Immature natural killer cell (primary cell): ENCODE measurements around the gene ATP9B. TPM values are rescaled to one million over a fixed set of nuclear protein-coding genes. Genes with fewer than 3 reads are reported as not detected.
A peak's percentile ranks its signal among the peaks of the same experiment; 100 is the strongest.

Experiments
- DNase-seq, 3 donors: peaks; one replicate each; pipeline ENCODE4 v3.0.0; 2022; ENCODE audit warnings: mixed read lengths in 1 of 3
- H3K27ac Mint-ChIP-seq, 6 donors: one replicate each; pipeline ENCODE4 v1.8.0; 2020; ENCODE audit warnings: mixed read lengths in 6 of 6, mild to moderate bottlenecking in 5 of 6, inconsistent platforms in 4 of 6, moderate library complexity in 3 of 6
- H3K27me3 Mint-ChIP-seq, 3 donors: one replicate each; pipeline ENCODE4 v1.8.0; 2020 to 2021; ENCODE audit warnings: low read depth in 3 of 3, mild to moderate bottlenecking in 3 of 3, mixed read lengths in 3 of 3, moderate library complexity in 3 of 3, inconsistent platforms in 1 of 3
- H3K36me3 Mint-ChIP-seq, 3 donors: one replicate each; pipeline ENCODE4 v1.8.0; 2020; ENCODE audit warnings: mixed read lengths in 3 of 3, inconsistent platforms in 2 of 3, mild to moderate bottlenecking in 2 of 3
- H3K4me1 Mint-ChIP-seq, 2 donors: one replicate each; pipeline ENCODE4 v1.8.0; 2020; ENCODE audit warnings: inconsistent platforms in 2 of 2, mild to moderate bottlenecking in 2 of 2, mixed read lengths in 2 of 2, moderate library complexity in 1 of 2
- H3K4me3 Mint-ChIP-seq, 5 donors: one replicate each; pipeline ENCODE4 v1.8.0; 2020; ENCODE audit warnings: mild to moderate bottlenecking in 5 of 5, mixed read lengths in 5 of 5, inconsistent platforms in 3 of 5, moderate library complexity in 3 of 5
- H3K9me3 Mint-ChIP-seq, 6 donors: one replicate each; pipeline ENCODE4 v1.8.0; 2020; ENCODE audit warnings: mild to moderate bottlenecking in 6 of 6, mixed read lengths in 6 of 6, inconsistent platforms in 4 of 6, moderate library complexity in 3 of 6
- polyA plus RNA-seq, 3 donors: library from polyadenylated mRNA; unstranded; fragments of 300-500 nt; fragmentation: Illumina TruSeq; gene quantifications; one replicate each; pipeline ENCODE4 v1.2.3, GENCODE V29; 2021

Gene ATP9B
- polyA plus RNA-seq, 3 donors from 2014 or later = 11.4 to 16.9 (median 11.5) TPM

- Mint-ChIP-seq H3K36me3 (peaks cover 24 to 50% (median 37%) of the 10 kb centered on the region in 3 donors), H3K27ac (no peak overlapping the region), H3K9me3 (no peaks in the 10 kb centered on the region), H3K4me3 (no peak overlapping the region), H3K27me3 (peaks cover 0 to 3% (median 0%) of the 10 kb centered on the region in 3 donors), H3K4me1 (no peaks in the 10 kb centered on the region)
- DNase-seq = no peak
Observed at GRCh38 chr18:79345366-79345765, 276.2 kb downstream of the ATP9B start.

- Mint-ChIP-seq H3K4me3 (no peak overlapping the region), H3K36me3 (peaks cover 24 to 50% (median 38%) of the 10 kb centered on the region in 3 donors), H3K27me3 (peaks cover 0 to 3% (median 0%) of the 10 kb centered on the region in 3 donors), H3K4me1 (no peaks in the 10 kb centered on the region), H3K9me3 (no peaks in the 10 kb centered on the region), H3K27ac (no peak overlapping the region)
- no peak for DNase-seq
Observed at GRCh38 chr18:79345981-79346380, 276.8 kb downstream of the ATP9B start.

GRCh38 chr18:79348066-79348465 is 278.9 kb downstream of the ATP9B start:
- Mint-ChIP-seq H3K36me3 (peaks cover 31 to 55% (median 48%) of the 10 kb centered on the region in 3 donors), H3K27me3 (peaks cover 0 to 3% (median 0%) of the 10 kb centered on the region in 3 donors), H3K4me1 (no peaks in the 10 kb centered on the region), H3K9me3 (no peaks in the 10 kb centered on the region), H3K27ac (no peak overlapping the region), H3K4me3 (no peak overlapping the region)
- DNase-seq = no peak

- no peak overlapping the region for H3K4me3 Mint-ChIP-seq
- H3K4me1 Mint-ChIP-seq = peaks cover 0 to 8% of the 10 kb centered on the region in 2 donors
- no peaks in the 10 kb centered on the region for H3K9me3 Mint-ChIP-seq
- DNase-seq = no peak
- H3K36me3 Mint-ChIP-seq = peaks cover 7 to 32% (median 20%) of the 10 kb centered on the region in 3 donors
- H3K27ac Mint-ChIP-seq = no peak overlapping the region
- H3K27me3 Mint-ChIP-seq = peaks cover 0 to 2% (median 0%) of the 10 kb centered on the region in 3 donors
Observed at GRCh38 chr18:79352432-79352831, 283.2 kb downstream of the ATP9B start.

- Mint-ChIP-seq H3K9me3 (no peaks in the 10 kb centered on the region), H3K27ac (no peak overlapping the region), H3K27me3 (peaks cover 0 to 2% (median 0%) of the 10 kb centered on the region in 3 donors), H3K4me1 (peaks cover 0 to 8% of the 10 kb centered on the region in 2 donors), H3K36me3 (peaks cover 7 to 28% (median 16%) of the 10 kb centered on the region in 3 donors), H3K4me3 (no peak overlapping the region)
- DNase-seq = no peak
Observed at GRCh38 chr18:79353267-79353666, 284.1 kb downstream of the ATP9B start.

GRCh38 chr18:79354350-79354749 is 285.2 kb downstream of the ATP9B start:
- Mint-ChIP-seq H3K27ac (no peak overlapping the region), H3K4me3 (no peak overlapping the region), H3K9me3 (no peaks in the 10 kb centered on the region), H3K36me3 (peaks cover 11 to 24% (median 14%) of the 10 kb centered on the region in 3 donors), H3K27me3 (peaks cover 0 to 2% (median 0%) of the 10 kb centered on the region in 3 donors), H3K4me1 (peaks cover 0 to 8% of the 10 kb centered on the region in 2 donors)
- DNase-seq = no peak

GRCh38 chr18:79355433-79356335 is 286.5 kb downstream of the ATP9B start:
- H3K27ac Mint-ChIP-seq = no peak overlapping the region

GRCh38 chr18:79356435-79356834 is 287.2 kb downstream of the ATP9B start:
- peaks cover 0 to 8% of the 10 kb centered on the region in 2 donors for H3K4me1 Mint-ChIP-seq
- no peak overlapping the region for H3K4me3 Mint-ChIP-seq
- no peaks in the 10 kb centered on the region for H3K9me3 Mint-ChIP-seq
- no peak for DNase-seq
- H3K27ac Mint-ChIP-seq = no peak overlapping the region
- peaks cover 0 to 2% (median 0%) of the 10 kb centered on the region in 3 donors for H3K27me3 Mint-ChIP-seq
- peaks cover 17 to 32% (median 21%) of the 10 kb centered on the region in 3 donors for H3K36me3 Mint-ChIP-seq

More at GRCh38 chr18:79355433-79356335, 286.5 kb downstream of the ATP9B start:
- Mint-ChIP-seq H3K4me3 (no peak overlapping the region), H3K27me3 (peaks cover 0 to 2% (median 0%) of the 10 kb centered on the region in 3 donors), H3K9me3 (no peaks in the 10 kb centered on the region), H3K4me1 (peaks cover 0 to 8% of the 10 kb centered on the region in 2 donors), H3K36me3 (peaks cover 14 to 28% (median 25%) of the 10 kb centered on the region in 3 donors)
- DNase-seq = no peak

GRCh38 chr18:79360933-79361332 is 291.7 kb downstream of the ATP9B start:
- Mint-ChIP-seq H3K4me1 (no peaks in the 10 kb centered on the region), H3K9me3 (no peaks in the 10 kb centered on the region), H3K36me3 (peaks cover 32 to 50% (median 32%) of the 10 kb centered on the region in 3 donors), H3K27me3 (peaks cover 0 to 2% (median 0%) of the 10 kb centered on the region in 3 donors), H3K4me3 (no peak overlapping the region), H3K27ac (no peak overlapping the region)
- DNase-seq = no peak

- H3K36me3 Mint-ChIP-seq = peaks cover 32 to 50% (median 33%) of the 10 kb centered on the region in 3 donors
- no peaks in the 10 kb centered on the region for H3K9me3 Mint-ChIP-seq
- H3K4me3 Mint-ChIP-seq = no peak overlapping the region
Observed at GRCh38 chr18:79361766-79362522, 292.8 kb downstream of the ATP9B start.

GRCh38 chr18:79365701-79366100 is 296.5 kb downstream of the ATP9B start:
- no peak for DNase-seq
- Mint-ChIP-seq H3K4me3 (no peak overlapping the region), H3K36me3 (peaks cover 26 to 47% (median 26%) of the 10 kb centered on the region in 3 donors), H3K4me1 (peaks cover 16 to 22% of the 10 kb centered on the region in 2 donors), H3K27ac (no peak overlapping the region), H3K27me3 (peaks cover 0 to 1% (median 0%) of the 10 kb centered on the region in 3 donors), H3K9me3 (no peaks in the 10 kb centered on the region)

More at GRCh38 chr18:79361766-79362522, 292.8 kb downstream of the ATP9B start:
- no peaks in the 10 kb centered on the region for H3K27me3 Mint-ChIP-seq
- no peak overlapping the region for H3K27ac Mint-ChIP-seq
- DNase-seq = no peak
- peaks cover 0 to 4% of the 10 kb centered on the region in 2 donors for H3K4me1 Mint-ChIP-seq

- DNase-seq = no peak
- H3K36me3 Mint-ChIP-seq = peaks cover 20 to 40% (median 24%) of the 10 kb centered on the region in 3 donors
- no peaks in the 10 kb centered on the region for H3K9me3 Mint-ChIP-seq
- no peak overlapping the region for H3K4me3 Mint-ChIP-seq
- H3K27me3 Mint-ChIP-seq = peaks cover 0 to 1% (median 0%) of the 10 kb centered on the region in 3 donors
- H3K27ac Mint-ChIP-seq = no peak overlapping the region
- H3K4me1 Mint-ChIP-seq = peaks cover 17 to 26% of the 10 kb centered on the region in 2 donors
Observed at GRCh38 chr18:79366177-79367094, 297.2 kb downstream of the ATP9B start.

- H3K9me3 Mint-ChIP-seq = no peaks in the 10 kb centered on the region
- H3K36me3 Mint-ChIP-seq = peaks cover 16 to 33% (median 19%) of the 10 kb centered on the region in 3 donors
- peak overlapping the region in 1 of 6 donors; percentile 53 for H3K27ac Mint-ChIP-seq
- peak overlapping the region in 1 of 5 donors; percentile 21 for H3K4me3 Mint-ChIP-seq
- H3K27me3 Mint-ChIP-seq = peaks cover 0 to 2% (median 1%) of the 10 kb centered on the region in 3 donors
- peaks cover 22 to 32% of the 10 kb centered on the region in 2 donors for H3K4me1 Mint-ChIP-seq
- no peak for DNase-seq
Observed at GRCh38 chr18:79367480-79367879, 298.3 kb downstream of the ATP9B start.
